Stimulated activated CD8-positive, alpha-beta memory T cell treated with anti-CD3 and anti-CD28 coated beads, Interleukin-7, amount 100 ng/mL, for 4 hours (primary cell): ENCODE results near the gene GJC1.

ENCODE experiments used
- DNase-seq, 2 donors: peaks; one replicate each; pipeline ENCODE4 v3.0.0-alpha.2; 2020; ENCODE audit warnings: low read depth in 2 of 2

Gene GJC1

GRCh38 chr17:44801880-44802279 is 28.2 kb downstream of the GJC1 start:
- no peak for DNase-seq

DNA sequence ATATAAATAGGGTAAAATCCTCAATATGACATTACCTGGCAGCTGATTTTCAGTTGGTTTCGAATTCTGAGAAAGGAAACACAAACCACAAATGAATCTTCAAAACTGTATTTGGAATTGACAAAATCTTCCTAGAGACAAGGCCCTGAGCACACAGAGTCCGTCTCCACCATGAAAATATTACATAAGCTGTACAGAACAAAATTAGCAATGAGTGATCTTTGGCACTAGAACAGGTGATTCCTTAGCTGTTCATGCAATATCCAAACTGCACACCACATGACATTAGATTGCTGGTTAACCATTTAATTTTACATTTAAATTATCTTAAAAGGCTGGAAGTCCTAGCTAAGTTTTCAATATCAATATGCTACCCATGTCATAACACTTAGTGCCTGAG is 31.7 kb downstream of the GJC1 start:
- no peak for DNase-seq

- DNase-seq: no peak
Observed at GRCh38 chr17:44797802-44798201, 32.3 kb downstream of the GJC1 start.

DNA sequence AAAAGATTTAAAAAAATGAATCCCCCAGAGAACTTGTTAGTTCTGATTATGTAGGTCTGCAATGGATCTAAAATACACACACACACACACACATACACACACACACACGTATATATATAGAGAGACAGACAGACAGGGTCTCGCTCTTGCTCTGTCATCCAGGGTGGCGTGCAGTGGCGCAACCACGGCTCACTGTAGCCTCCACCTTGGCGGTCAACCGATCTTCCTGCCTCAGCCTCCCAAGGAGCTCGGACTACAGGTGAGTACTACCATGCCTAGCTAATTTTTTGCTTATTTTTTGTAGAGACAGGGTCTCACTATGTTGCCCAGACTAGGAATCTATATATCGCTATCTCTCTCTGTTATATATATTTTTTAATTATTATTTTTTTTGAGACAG is 33.4 kb downstream of the GJC1 start:
- no peak for DNase-seq

DNA sequence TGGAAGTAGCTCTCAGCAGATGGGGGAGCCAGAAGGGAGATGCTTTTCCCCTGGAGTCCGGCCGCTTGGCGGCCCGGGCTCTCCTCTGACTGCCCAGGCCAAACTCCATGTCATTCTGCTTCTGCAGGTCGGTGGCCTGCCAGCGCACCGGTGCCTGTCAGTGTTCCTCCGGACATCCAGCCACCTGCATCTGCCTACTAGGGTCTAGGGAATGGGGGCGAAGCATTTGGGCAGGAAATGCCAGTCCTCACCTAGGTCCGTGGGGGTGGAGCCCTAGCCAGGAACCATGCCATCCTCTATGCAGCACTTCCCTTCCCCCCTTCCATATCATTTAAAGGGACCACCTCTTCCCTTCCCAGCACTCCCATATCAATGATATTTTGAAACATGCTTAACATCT is 34.2 kb downstream of the GJC1 start:
- DNase-seq: no peak

GRCh38 chr17:44795421-44795820 is 34.7 kb downstream of the GJC1 start:
- no peak for DNase-seq

DNA sequence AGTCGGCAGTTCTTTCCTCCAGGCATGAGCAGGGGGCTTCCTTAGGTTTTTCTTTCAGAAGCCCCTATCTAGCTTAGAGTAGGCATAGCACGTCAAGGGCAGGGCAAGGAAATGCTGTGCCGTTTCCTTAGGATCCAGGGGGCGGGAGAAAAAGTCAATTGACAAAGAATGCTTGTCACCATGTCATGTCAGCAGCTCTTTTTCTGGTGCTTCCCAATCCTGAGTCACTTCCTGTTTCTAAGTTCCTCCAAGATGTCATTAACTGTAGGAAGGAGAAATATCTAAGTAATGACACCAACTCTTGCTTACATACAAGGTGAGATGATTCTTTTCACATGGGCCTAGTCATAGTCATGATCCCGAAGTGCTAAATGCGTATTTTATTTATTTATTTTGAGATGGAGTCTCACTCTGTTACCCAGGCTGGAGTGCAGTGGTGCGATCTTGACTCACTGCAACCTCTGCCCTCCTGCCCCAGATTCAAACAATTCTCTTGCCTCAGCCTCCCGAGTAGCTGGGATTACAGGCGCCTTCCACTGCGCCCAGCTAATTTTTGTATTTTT is 35.2 kb downstream of the GJC1 start:
- DNase-seq: no peak

- no peak for DNase-seq
Observed at GRCh38 chr17:44793885-44794842, 35.9 kb downstream of the GJC1 start.

GRCh38 chr17:44792276-44792675 is 37.8 kb downstream of the GJC1 start:
- DNase-seq: no peak

DNA sequence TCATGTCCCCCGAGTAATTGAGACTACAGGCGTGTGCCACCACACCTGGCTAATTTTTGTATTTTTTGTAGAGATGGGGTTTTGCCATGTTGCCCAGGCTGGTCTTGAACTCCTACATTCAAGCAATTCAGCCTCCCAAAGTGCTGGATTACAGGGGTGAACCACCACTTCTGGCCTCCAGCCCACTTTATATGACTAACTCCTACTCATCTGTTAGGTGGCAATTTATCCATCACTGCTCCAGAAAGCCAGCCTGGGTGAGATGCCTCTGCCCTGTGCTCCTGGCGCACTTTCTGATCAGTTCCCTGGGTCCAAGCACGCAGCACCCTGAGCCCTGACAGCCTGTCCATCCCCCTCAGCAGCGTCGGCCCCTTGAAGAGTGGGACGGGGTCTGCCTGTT is 41.9 kb downstream of the GJC1 start:
- no peak for DNase-seq

- DNase-seq: no peak
Observed at GRCh38 chr17:44787271-44787940, 42.7 kb downstream of the GJC1 start.

DNA sequence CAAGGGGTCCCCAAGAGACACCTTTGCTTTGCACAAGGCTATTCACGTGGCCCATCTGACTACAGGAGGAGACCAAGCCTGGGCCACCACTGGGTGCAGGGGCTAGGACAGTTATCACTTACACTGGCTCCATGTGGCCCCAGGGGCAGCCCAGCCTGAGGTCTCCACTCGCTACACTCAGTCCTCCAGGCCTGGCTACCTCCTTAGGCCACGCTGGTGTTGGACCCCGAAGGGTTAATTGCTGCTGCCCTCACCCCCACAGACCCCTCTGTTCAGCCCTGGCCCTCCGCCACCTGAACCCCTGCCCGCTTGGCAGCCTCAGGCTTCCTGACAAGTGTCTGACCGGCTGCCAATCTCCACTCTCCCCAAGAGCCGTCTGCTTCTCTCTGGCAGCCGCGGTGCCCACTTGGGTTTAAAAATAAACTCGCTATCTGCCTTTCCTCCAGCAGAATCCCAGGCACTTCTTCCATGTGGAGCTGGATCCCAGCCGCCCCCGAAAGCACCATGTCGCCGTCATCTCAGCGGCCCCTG is 43.5 kb downstream of the GJC1 start:
- no peak for DNase-seq

GRCh38 chr17:44785921-44786320 is 44.2 kb downstream of the GJC1 start:
- no peak for DNase-seq

DNA sequence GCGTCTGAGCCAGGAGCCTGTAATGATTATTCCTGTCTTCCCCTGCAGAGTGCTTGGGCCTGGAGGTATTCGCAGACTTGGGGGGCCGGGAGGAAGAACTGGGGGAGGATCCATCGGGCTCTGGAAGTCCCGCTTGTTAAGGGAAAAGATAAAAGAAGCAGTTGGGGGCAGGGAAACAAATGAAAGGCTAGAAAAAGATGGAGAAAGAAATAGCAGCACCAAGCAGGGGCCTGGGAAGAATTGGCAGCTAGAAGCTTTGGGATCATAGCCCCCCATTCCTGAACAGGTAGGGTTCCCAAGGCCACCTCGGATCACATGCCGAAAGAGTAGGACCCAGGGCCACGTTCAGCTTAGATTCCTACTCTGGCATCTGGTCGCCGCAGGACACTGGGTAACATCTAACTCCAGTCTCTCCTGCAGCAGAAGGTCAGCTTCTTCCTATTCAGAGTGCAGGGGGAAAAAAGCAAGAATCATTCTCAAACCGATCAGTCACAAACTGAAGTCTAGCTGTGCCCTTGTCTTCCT is 47.7 kb downstream of the GJC1 start:
- no peak for DNase-seq

DNA sequence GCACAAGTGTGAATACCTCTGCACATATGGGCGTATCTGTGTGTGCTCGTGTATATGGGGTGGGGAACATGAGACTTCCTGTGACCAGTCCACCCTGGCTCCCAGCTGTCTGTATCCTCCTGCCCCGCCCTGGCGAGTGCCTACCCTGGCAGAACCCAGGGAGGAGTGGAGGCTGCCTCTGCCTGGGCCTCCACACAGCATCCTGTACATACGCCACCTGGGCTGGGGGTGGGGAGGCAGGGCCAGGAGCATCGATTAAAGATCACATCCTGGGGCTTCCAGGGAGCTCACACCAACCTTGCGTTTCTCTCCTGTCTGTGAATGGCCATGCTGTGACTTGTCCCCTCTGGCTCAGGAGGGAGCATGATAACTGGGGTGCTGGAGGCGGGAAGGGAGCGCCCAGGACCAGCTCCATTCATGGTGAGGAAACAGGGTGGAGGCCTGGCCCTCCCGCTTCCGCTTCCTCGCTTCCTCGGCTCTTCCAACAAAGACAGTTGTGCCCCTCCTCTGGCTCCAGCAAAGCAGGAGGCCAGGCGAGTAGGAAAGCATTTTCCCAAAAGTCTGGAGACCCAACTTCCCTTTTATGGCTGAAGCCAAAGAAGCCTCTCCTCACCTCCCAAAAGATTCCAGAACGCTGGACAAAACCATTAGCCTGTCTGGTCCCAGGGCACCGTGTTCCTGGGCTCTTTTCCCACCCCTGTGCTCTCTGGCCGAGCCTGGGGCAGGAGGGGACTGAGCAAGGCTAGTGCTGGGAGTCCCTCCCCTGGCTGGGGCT is 48.3 kb downstream of the GJC1 start:
- no peak for DNase-seq

DNA sequence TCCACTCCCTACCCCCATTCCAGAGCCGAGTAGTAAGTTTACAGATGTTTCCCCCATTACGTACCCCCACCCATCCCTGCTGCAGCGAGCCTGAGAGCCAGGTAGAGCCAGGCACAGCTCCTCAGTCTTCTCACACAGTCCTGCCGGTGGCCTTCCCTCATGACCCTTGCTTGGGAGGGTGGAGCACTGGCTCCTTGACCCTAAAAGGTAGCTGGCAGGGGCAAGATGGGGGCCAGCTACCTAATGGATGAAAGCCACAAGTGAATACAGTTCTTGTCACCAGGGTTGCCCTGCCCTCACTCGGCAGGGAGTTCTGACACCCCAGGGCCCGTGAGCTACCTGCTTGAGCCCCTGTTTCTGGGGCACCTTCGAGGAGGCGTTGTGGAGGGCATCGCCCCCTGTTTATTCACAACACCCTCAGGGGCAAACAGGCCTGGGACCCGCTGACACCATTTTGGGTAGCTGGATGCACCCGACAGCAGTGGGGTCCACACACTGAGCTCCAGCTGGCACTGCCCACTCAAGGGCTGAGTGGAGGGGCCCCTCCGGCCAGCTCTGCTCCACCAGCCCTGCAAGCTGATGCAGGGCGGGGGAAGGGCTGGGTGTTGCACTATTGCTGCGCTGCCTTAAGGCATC is 49.1 kb downstream of the GJC1 start:
- no peak for DNase-seq

DNA sequence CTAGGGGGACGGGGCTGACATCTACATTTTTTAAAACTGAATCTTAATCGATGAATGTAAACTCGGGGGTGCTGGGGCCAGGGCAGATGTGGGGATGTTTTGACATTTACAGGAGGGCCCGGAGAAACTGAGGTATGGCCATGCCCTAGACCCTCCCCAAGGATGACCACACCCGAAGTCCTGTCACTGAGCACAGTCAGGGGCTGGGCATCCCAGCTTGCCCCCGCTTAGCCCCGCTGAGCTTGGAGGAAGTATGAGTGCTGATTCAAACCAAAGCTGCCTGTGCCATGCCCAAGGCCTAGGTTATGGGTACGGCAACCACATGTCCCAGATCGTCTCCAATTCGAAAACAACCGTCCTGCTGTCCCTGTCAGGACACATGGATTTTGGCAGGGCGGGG is 49.9 kb downstream of the GJC1 start:
- DNase-seq: no peak

DNA sequence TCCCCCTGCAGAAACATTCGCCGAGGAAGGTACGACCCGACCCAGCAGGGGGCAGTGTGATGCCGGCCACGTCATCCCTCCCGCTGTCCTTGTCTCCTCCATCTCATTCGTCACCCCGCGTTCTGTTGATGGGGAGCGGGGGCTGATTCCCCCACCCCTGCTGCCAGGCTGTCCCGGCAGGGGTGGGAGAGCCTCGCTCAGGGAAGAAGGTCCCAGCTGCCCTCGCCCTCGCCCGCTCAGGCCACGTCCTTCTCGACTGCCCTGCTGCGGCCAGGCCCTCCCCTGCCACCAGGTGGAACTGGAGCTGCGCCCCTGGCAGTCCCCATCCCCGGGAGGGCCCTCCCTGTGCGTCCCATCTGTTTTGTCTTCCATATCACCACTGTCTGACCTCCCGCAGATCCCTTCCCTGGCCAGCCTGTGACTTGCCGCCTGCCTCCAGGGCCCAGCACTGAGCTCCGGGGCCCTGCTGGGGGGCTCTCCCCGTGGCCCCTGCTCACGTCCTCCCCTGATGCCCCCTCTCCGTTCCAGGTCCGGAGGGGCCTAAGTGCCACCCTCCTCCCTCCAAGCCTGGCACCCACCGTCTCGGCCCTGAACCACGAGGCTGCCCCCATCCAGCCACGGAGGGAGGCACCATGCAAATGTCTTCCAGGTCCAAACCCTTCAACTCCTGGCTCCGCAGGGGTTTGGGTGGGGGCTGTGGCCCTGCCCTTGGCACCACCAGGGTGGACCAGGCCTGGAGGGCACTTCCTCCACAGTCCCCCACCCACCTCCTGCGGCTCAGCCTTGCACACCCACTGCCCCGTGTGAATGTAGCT is 50.7 kb downstream of the GJC1 start:
- peak; percentile 67 to 71 for DNase-seq

DNA sequence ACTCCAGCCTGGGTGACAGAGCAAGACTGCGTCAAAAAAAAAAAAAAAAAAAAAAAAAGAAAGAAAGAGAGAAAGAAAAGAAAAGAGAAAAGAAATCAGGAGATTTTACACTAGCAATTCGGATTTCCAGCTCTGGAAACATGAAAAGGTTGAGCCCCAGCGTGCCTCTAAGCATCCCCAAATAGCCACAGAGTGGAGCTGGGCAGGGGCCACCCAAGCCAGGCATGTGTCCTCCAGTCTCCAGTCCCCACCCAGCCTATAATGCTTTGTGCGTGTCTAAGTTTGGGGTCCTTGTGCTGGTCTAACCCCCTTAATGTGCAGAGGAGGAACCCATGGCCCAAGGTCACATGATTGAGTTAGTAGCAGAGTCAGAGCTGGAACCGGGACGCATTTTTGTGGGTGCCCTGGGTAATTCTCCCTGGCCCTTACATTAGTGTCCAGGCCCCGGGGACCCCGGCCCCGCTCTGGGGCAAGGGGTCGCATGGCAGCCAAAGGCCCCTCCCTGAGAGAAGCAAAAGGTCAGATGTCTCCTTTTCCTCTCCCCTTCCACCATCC is 51.4 kb downstream of the GJC1 start:
- DNase-seq: no peak
